GM12891 (cell line): ENCODE results near the gene CDK10.
A peak's percentile ranks its signal among the peaks of the same experiment; 100 is the strongest.
"Not testable (repeated sequence)": the region's sequence is repeated elsewhere in the genome, so short reads cannot be mapped to it uniquely, and the experiment has no call there.

Experiments used
- DNase-seq: peaks from one replicate; pipeline ENCODE4 v3.0.0; 2011; ENCODE audit warnings: low spot score; ENCODE audit not compliant: insufficient read length
- FAIRE-seq: peaks from 2 replicates; lab custom pipeline; 2011; peaks lifted over from hg19 to GRCh38; lab: Jason Lieb, UNC
- PAX5 ChIP-seq: IDR thresholded peaks from 2 replicates; pipeline ENCODE4 v1.6.1; 2011; ENCODE audit warnings: low read length, moderate library complexity, mild to moderate bottlenecking; ENCODE audit not compliant: insufficient read depth, severe bottlenecking
- POLR2A ChIP-seq: IDR thresholded peaks from 2 replicates; pipeline ENCODE4 v1.6.1; 2011; ENCODE audit warnings: low read depth, low read length, control low read depth
- POLR2AphosphoS5 ChIP-seq: IDR thresholded peaks from 2 replicates; pipeline ENCODE4 v1.6.1; 2011; ENCODE audit warnings: low read depth, low read length, control low read depth
- POU2F2 ChIP-seq: IDR thresholded peaks from 2 replicates; pipeline ENCODE4 v1.6.1; 2011; ENCODE audit warnings: low read depth, mild to moderate bottlenecking, control low read depth, low read length, moderate library complexity
- SPI1 ChIP-seq: IDR thresholded peaks from 2 replicates; pipeline ENCODE4 v1.6.1; 2011; ENCODE audit warnings: low read depth, low read length, control low read depth
- TAF1 ChIP-seq: IDR thresholded peaks from 2 replicates; pipeline ENCODE4 v1.6.1; 2011; ENCODE audit warnings: low read depth, low read length, control low read depth

The CDK10 gene

GRCh38 chr16:89651584-89651983 is 34.9 kb upstream of the CDK10 start:
- TF ChIP-seq POLR2A (no peak), POLR2AphosphoS5 (no peak), POU2F2 (no peak), SPI1 (no peak), PAX5 (no peak), TAF1 (no peak)
- FAIRE-seq: no peak

GRCh38 chr16:89653656-89654295 is 32.7 kb upstream of the CDK10 start:
- FAIRE-seq: no peak

More at GRCh38 chr16:89651584-89651983, 34.9 kb upstream of the CDK10 start:
- no peak for DNase-seq

GRCh38 chr16:89655062-89655643 is 31.3 kb upstream of the CDK10 start:
- FAIRE-seq (no peak), DNase-seq (no peak)
- no peak for TF ChIP-seq POLR2AphosphoS5
- no peak for TF ChIP-seq TAF1
- TF ChIP-seq POU2F2: no peak
- TF ChIP-seq PAX5: no peak
- TF ChIP-seq SPI1: no peak

More at GRCh38 chr16:89653656-89654295, 32.7 kb upstream of the CDK10 start:
- DNase-seq: no peak
- TF ChIP-seq POLR2AphosphoS5: no peak
- no peak for TF ChIP-seq TAF1
- TF ChIP-seq SPI1: no peak
- no peak for TF ChIP-seq POLR2A
- no peak for TF ChIP-seq POU2F2
- TF ChIP-seq PAX5: no peak

GRCh38 chr16:89656435-89657121 is 29.9 kb upstream of the CDK10 start:
- TF ChIP-seq PAX5 (no peak), SPI1 (no peak), TAF1 (no peak), POLR2A (no peak), POU2F2 (no peak), POLR2AphosphoS5 (no peak)
- FAIRE-seq (no peak), DNase-seq (no peak)

GRCh38 chr16:89657442-89658220 is 28.9 kb upstream of the CDK10 start, which contains the start of the genes CHMP1A and SPATA33:
CHMP1A (minus strand) TSS chr16:89657708; CDS start chr16:89657588, 120 bp downstream.
SPATA33 (plus strand) TSS chr16:89657836; CDS start chr16:89657912, 76 bp downstream.
- TF ChIP-seq POLR2A: peak; percentile 79
- TF ChIP-seq SPI1: no peak
- peak; percentile 29 for TF ChIP-seq PAX5
- no peak for TF ChIP-seq POU2F2
- peak; percentile 89 for TF ChIP-seq POLR2AphosphoS5
- TF ChIP-seq TAF1: peak; percentile 74
- FAIRE-seq (peak; percentile 95), DNase-seq (peak; percentile 98)

GRCh38 chr16:89658221-89658879 is 28.1 kb upstream of the CDK10 start:
- no peak for DNase-seq
- TF ChIP-seq TAF1: no peak
- no peak for TF ChIP-seq POU2F2
- no peak for TF ChIP-seq POLR2A
- TF ChIP-seq SPI1: no peak
- no peak for TF ChIP-seq POLR2AphosphoS5
- no peak for TF ChIP-seq PAX5
- FAIRE-seq: no peak

- FAIRE-seq (no peak), DNase-seq (no peak)
- TF ChIP-seq POLR2AphosphoS5 (no peak), SPI1 (no peak), POLR2A (no peak), TAF1 (no peak), PAX5 (no peak)
Measured at GRCh38 chr16:89660146-89660545, 26.3 kb upstream of the CDK10 start.

GRCh38 chr16:89661215-89661614 is 25.3 kb upstream of the CDK10 start:
- TF ChIP-seq SPI1 (no peak), TAF1 (no peak), POLR2AphosphoS5 (no peak), PAX5 (no peak), POLR2A (no peak), POU2F2 (no peak)
- FAIRE-seq (no peak), DNase-seq (no peak)

GRCh38 chr16:89664238-89664637 is 22.3 kb upstream of the CDK10 start:
- not testable (repeated sequence) for FAIRE-seq, DNase-seq

GRCh38 chr16:89667000-89667399 is 19.5 kb upstream of the CDK10 start:
- not testable (repeated sequence) for FAIRE-seq, DNase-seq
